A549 (cell line): ENCODE data around the gene VMO1. TPM values are rescaled to one million over a fixed set of nuclear protein-coding genes. Genes with fewer than 3 reads are reported as not detected.

Experiments
- ATAC-seq, 2 experiments: fragments of 200-7000 bp in 1 of 2; fragments of >200 bp in 1 of 2; cut with Nextera tagmentation in 1 of 2; cut with Tn5 transposase in 1 of 2; 3 replicates each; pipeline versions ENCODE4 v1.8.0 to v1.9.1; 2018 to 2020; ENCODE audit warnings: mild to moderate bottlenecking in 1 of 2, moderate library complexity in 1 of 2
- CTCF ChIA-PET: fragments of 300-600 bp; sonication (Branson Sonifier 250); formaldehyde crosslinking; extraction: SDS; loops from one replicate; lab custom pipeline; 2021; ENCODE audit warnings: antibody characterized with exemption, inconsistent platforms; lab: Yijun Ruan, JAX
- POLR2A ChIA-PET: fragments of 350-600 bp; formaldehyde crosslinking; extraction: SDS; loops from one replicate; lab custom pipeline; 2021; ENCODE audit warnings: antibody characterized with exemption, inconsistent platforms; lab: Yijun Ruan, JAX
- DNase-seq, 2 experiments: peaks; one replicate each; pipeline versions ENCODE4 v3.0.0 to v3.0.0-alpha.2; 2011 to 2016; ENCODE audit warnings: low read depth in 1 of 2, low spot score in 1 of 2
- FAIRE-seq: peaks from 2 replicates; lab custom pipeline; 2011; peaks lifted over from hg19 to GRCh38; lab: Jason Lieb, UNC
- H3K27ac ChIP-seq, 2 experiments: fragments of >200 bp; sonication (Bioruptor Twin); formaldehyde crosslinking; 3 replicates each; pipeline ENCODE4 v1.5.1; 2016 to 2017
- H3K4me1 ChIP-seq: fragments of >200 bp; sonication (Bioruptor Twin); formaldehyde crosslinking; 3 replicates; pipeline ENCODE4 v1.6.1; 2016
- H3K4me2 ChIP-seq: fragments of >200 bp; sonication (Bioruptor Twin); formaldehyde crosslinking; 3 replicates; pipeline ENCODE4 v1.6.1; 2016
- H3K4me3 ChIP-seq: fragments of >200 bp; sonication (Bioruptor Twin); formaldehyde crosslinking; 3 replicates; pipeline ENCODE4 v1.5.1; 2016
- H3K9me3 ChIP-seq: fragments of >200 bp; sonication (Bioruptor Twin); formaldehyde crosslinking; 3 replicates; pipeline ENCODE4 v1.6.1; 2016
- CEBPB ChIP-seq, 2 experiments: fragments of >200 bp in 1 of 2; sonication (Bioruptor Twin) in 1 of 2; formaldehyde crosslinking in 1 of 2; IDR thresholded peaks; 2 replicates each; pipeline ENCODE4 v1.6.1; 2012 to 2016
- CHD4 ChIP-seq: fragments of 200-600 bp; sonication (generic); IDR thresholded peaks from 2 replicates; pipeline ENCODE4 v1.6.1; 2016; ENCODE audit warnings: antibody characterized with exemption, mild to moderate bottlenecking, borderline replicate concordance
- EHMT2 ChIP-seq: fragments of 200-600 bp; sonication (generic); IDR thresholded peaks from 2 replicates; pipeline ENCODE4 v1.6.1; 2016; ENCODE audit warnings: antibody characterized with exemption, low read depth, mild to moderate bottlenecking, moderate library complexity
- ESRRA ChIP-seq: fragments of 150-350 bp; IDR thresholded peaks from 2 replicates; pipeline ENCODE4 v1.6.1; 2014; ENCODE audit warnings: mild to moderate bottlenecking, low read length, borderline replicate concordance
- FOSB ChIP-seq: fragments of 250-450 bp; sonication (Bioruptor Pico); IDR thresholded peaks from 2 replicates; pipeline ENCODE4 v1.5.0; 2020; ENCODE audit warnings: mild to moderate bottlenecking, moderate library complexity
- FOSL2 ChIP-seq, 2 experiments: fragments of 450-650 bp in 1 of 2; fragments of >200 bp in 1 of 2; sonication (Bioruptor Twin) in 1 of 2; formaldehyde crosslinking; IDR thresholded peaks; 2 replicates each; pipeline versions ENCODE4 v1.5.0 to v1.6.1; 2016 to 2020; ENCODE audit warnings: mild to moderate bottlenecking in 1 of 2, moderate library complexity in 1 of 2
- HDAC2 ChIP-seq: fragments of 200-600 bp; sonication (generic); IDR thresholded peaks from 2 replicates; pipeline ENCODE4 v1.6.1; 2016
- HEYL ChIP-seq: fragments of 250-450 bp; sonication (Bioruptor Pico); IDR thresholded peaks from 2 replicates; pipeline ENCODE4 v1.8.0; 2021; ENCODE audit warnings: mild to moderate bottlenecking, moderate library complexity
- HOXA7 ChIP-seq: fragments of 250-450 bp; sonication (Bioruptor Pico); IDR thresholded peaks from 2 replicates; pipeline ENCODE4 v1.5.0; 2020; ENCODE audit warnings: mild to moderate bottlenecking, moderate library complexity
- HOXB5 ChIP-seq: fragments of 250-450 bp; sonication (Bioruptor Pico); IDR thresholded peaks from 2 replicates; pipeline ENCODE4 v1.5.0; 2020; ENCODE audit warnings: mild to moderate bottlenecking, moderate library complexity
- JUNB ChIP-seq: fragments of >200 bp; sonication (Bioruptor Twin); formaldehyde crosslinking; IDR thresholded peaks from 2 replicates; pipeline ENCODE4 v1.6.1; 2016
- MAZ ChIP-seq: fragments of 150-350 bp; IDR thresholded peaks from 2 replicates; pipeline ENCODE4 v1.6.1; 2014; ENCODE audit warnings: antibody characterized with exemption, low read depth, low read length, borderline replicate concordance
- MYC ChIP-seq: IDR thresholded peaks from 2 replicates; pipeline ENCODE4 v1.6.1; 2012; ENCODE audit warnings: mild to moderate bottlenecking, inconsistent platforms, low read length, improper control_type of control experiment, borderline replicate concordance
- NPAS2 ChIP-seq: fragments of 250-450 bp; sonication (Bioruptor Pico); IDR thresholded peaks from 2 replicates; pipeline ENCODE4 v1.8.0; 2022; ENCODE audit warnings: mild to moderate bottlenecking, moderate library complexity, borderline replicate concordance
- NR3C1 ChIP-seq: fragments of >200 bp; sonication (Bioruptor Twin); formaldehyde crosslinking; IDR thresholded peaks from 3 replicates; pipeline ENCODE4 v1.6.1; 2017
- POLR2AphosphoS2 ChIP-seq: conservative IDR thresholded peaks from 2 replicates; pipeline ENCODE4 v1.6.1; 2012; ENCODE audit warnings: low read length, improper control_type of control experiment, inconsistent platforms
- RAD21 ChIP-seq, 2 experiments: fragments of >200 bp in 1 of 2; sonication (Bioruptor Twin) in 1 of 2; formaldehyde crosslinking in 1 of 2; IDR thresholded peaks in 1 of 2; conservative IDR thresholded peaks in 1 of 2; 2 replicates in 1 of 2; 3 replicates in 1 of 2; pipeline ENCODE4 v1.6.1; 2012 to 2018; ENCODE audit warnings: inconsistent platforms in 1 of 2
- RARB ChIP-seq: fragments of 250-450 bp; sonication (Bioruptor Pico); IDR thresholded peaks from 2 replicates; pipeline ENCODE4 v1.8.0; 2021; ENCODE audit warnings: mild to moderate bottlenecking, moderate library complexity
- SMC3 ChIP-seq: fragments of >200 bp; sonication (Bioruptor Twin); formaldehyde crosslinking; IDR thresholded peaks from 3 replicates; pipeline ENCODE4 v1.6.1; 2018; ENCODE audit warnings: inconsistent platforms
- SREBF2 ChIP-seq: fragments of 450-650 bp; IDR thresholded peaks from 2 replicates; pipeline ENCODE4 v1.6.1; 2014; ENCODE audit warnings: mild to moderate bottlenecking, moderate library complexity
- WGBS: methylation state at CpG from one replicate; pipeline ENCODE4 v1.1.6; 2017; ENCODE audit errors: missing lambda C conversion rate; 5-methylcytosine and 5-hydroxymethylcytosine counted together
- polyA plus RNA-seq, 4 experiments: library from polyadenylated mRNA; depleted of rRNA in 3 of 4; stranded (reverse); fragments of >200 nt; fragmentation: RNase III in 1 of 4; extraction: RNeasy Plus Mini Kit Qiagen cat#74134 plus additional on column Dnase treatment in 1 of 4; gene quantifications; 2 replicates in 3 of 4; 3 replicates in 1 of 4; pipeline ENCODE4 v1.2.3, GENCODE V29; 2011 to 2017
- TF ChIP-seq, protein P1 (sequence below): IDR thresholded peaks from 2 replicates; pipeline ENCODE4 v1.6.1; 2012; ENCODE audit warnings: low read depth, borderline replicate concordance
- TF ChIP-seq, protein P2 (sequence below): IDR thresholded peaks from 2 replicates; pipeline ENCODE4 v1.6.1; 2012
- TF ChIP-seq, protein P3 (sequence below): fragments of 450-650 bp; IDR thresholded peaks from 2 replicates; pipeline ENCODE4 v1.6.1; 2014; ENCODE audit warnings: antibody characterized with exemption
- TF ChIP-seq, protein P4 (sequence below): fragments of 200-600 bp; sonication (generic); IDR thresholded peaks from 2 replicates; pipeline ENCODE4 v1.6.1; 2016; ENCODE audit warnings: antibody characterized with exemption, mild to moderate bottlenecking, moderate library complexity
- TF ChIP-seq, protein P5 (sequence below): fragments of 250-450 bp; sonication (Bioruptor Pico); IDR thresholded peaks from 2 replicates; pipeline ENCODE4 v1.5.0; 2021; ENCODE audit warnings: mild to moderate bottlenecking, moderate library complexity, borderline replicate concordance

VMO1 gene
- polyA plus RNA-seq, 2 of the 4 experiments (the other 2 are of a cell fraction) = 0.58 to 0.81 TPM

DNA sequence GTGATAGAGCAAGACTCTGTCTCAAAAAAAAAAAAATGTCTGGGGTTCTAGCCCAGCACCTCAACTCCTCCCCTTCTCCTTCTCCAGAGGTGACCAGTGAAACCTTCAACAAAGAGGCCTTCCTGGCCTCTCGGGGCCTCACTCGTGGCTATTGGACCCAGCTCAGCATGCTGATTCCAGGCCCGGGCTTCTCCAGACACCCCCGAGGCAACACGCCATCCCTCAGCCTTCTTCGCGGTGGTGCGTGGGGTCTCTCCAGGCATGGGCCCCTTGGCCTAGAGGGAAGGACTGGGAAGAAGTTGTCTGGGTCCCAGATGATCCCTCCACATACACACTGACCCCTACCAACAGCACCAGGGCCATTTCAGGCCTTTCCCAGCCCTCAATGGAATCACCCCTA, 42.9 kb downstream of the VMO1 start:
- no peak overlapping the region for H3K4me3 ChIP-seq
- TF ChIP-seq NPAS2 = no peak
- TF ChIP-seq HOXA7 (CRISPR knock-in tag) = no peak
- TF ChIP-seq, protein P1, sequence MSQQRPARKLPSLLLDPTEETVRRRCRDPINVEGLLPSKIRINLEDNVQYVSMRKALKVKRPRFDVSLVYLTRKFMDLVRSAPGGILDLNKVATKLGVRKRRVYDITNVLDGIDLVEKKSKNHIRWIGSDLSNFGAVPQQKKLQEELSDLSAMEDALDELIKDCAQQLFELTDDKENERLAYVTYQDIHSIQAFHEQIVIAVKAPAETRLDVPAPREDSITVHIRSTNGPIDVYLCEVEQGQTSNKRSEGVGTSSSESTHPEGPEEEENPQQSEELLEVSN = no peak
- no peak for TF ChIP-seq HEYL (CRISPR knock-in tag)
- no peak for TF ChIP-seq RAD21 (conservative IDR thresholded peaks at IDR 0.05 in 1 of 2, IDR thresholded peaks at IDR 0.05 in 1 of 2)
- TF ChIP-seq SREBF2 = no peak
- TF ChIP-seq, protein P2, sequence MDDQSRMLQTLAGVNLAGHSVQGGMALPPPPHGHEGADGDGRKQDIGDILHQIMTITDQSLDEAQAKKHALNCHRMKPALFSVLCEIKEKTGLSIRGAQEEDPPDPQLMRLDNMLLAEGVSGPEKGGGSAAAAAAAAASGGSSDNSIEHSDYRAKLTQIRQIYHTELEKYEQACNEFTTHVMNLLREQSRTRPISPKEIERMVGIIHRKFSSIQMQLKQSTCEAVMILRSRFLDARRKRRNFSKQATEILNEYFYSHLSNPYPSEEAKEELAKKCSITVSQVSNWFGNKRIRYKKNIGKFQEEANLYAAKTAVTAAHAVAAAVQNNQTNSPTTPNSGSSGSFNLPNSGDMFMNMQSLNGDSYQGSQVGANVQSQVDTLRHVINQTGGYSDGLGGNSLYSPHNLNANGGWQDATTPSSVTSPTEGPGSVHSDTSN = no peak
- no peak for TF ChIP-seq HOXB5 (CRISPR knock-in tag)
- no peak for TF ChIP-seq JUNB
- TF ChIP-seq CHD4 = no peak
- TF ChIP-seq EHMT2 = no peak
- no peak for TF ChIP-seq FOSL2 (IDR thresholded peaks at IDR 0.05)
- no peak for TF ChIP-seq FOSL2 (CRISPR knock-in tag; IDR thresholded peaks at IDR 0.05)
- TF ChIP-seq, protein P3, sequence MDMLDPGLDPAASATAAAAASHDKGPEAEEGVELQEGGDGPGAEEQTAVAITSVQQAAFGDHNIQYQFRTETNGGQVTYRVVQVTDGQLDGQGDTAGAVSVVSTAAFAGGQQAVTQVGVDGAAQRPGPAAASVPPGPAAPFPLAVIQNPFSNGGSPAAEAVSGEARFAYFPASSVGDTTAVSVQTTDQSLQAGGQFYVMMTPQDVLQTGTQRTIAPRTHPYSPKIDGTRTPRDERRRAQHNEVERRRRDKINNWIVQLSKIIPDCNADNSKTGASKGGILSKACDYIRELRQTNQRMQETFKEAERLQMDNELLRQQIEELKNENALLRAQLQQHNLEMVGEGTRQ = no peak
- no peak for TF ChIP-seq NR3C1
- TF ChIP-seq MAZ = no peak
- no peak for TF ChIP-seq SMC3
- no peak for TF ChIP-seq POLR2AphosphoS2
- TF ChIP-seq, protein P4, sequence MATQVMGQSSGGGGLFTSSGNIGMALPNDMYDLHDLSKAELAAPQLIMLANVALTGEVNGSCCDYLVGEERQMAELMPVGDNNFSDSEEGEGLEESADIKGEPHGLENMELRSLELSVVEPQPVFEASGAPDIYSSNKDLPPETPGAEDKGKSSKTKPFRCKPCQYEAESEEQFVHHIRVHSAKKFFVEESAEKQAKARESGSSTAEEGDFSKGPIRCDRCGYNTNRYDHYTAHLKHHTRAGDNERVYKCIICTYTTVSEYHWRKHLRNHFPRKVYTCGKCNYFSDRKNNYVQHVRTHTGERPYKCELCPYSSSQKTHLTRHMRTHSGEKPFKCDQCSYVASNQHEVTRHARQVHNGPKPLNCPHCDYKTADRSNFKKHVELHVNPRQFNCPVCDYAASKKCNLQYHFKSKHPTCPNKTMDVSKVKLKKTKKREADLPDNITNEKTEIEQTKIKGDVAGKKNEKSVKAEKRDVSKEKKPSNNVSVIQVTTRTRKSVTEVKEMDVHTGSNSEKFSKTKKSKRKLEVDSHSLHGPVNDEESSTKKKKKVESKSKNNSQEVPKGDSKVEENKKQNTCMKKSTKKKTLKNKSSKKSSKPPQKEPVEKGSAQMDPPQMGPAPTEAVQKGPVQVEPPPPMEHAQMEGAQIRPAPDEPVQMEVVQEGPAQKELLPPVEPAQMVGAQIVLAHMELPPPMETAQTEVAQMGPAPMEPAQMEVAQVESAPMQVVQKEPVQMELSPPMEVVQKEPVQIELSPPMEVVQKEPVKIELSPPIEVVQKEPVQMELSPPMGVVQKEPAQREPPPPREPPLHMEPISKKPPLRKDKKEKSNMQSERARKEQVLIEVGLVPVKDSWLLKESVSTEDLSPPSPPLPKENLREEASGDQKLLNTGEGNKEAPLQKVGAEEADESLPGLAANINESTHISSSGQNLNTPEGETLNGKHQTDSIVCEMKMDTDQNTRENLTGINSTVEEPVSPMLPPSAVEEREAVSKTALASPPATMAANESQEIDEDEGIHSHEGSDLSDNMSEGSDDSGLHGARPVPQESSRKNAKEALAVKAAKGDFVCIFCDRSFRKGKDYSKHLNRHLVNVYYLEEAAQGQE = no peak
- no peak for TF ChIP-seq RARB
- TF ChIP-seq, all 56 proteins: peak for 0
- no peak overlapping the region for H3K27ac ChIP-seq
- no peak for ATAC-seq
- H3K4me2 ChIP-seq = no peak overlapping the region
- 80% methylated on average over 8 of the region's 8 CpGs for WGBS
- ChIA-PET POLR2A (no interaction called here), CTCF (interaction anchor here (1.0 to 4.6 kb wide), 7 partner anchors 11 to 166 kb away, joined by 3 to 42 read pairs (median 4); partner anchors contain the start of genes GLTPD2 and MED11)
- no peak for DNase-seq
- peaks cover 9% of the 10 kb centered on the region for H3K4me1 ChIP-seq
- no peaks in the 10 kb centered on the region for H3K9me3 ChIP-seq
- no peak for FAIRE-seq

DNA sequence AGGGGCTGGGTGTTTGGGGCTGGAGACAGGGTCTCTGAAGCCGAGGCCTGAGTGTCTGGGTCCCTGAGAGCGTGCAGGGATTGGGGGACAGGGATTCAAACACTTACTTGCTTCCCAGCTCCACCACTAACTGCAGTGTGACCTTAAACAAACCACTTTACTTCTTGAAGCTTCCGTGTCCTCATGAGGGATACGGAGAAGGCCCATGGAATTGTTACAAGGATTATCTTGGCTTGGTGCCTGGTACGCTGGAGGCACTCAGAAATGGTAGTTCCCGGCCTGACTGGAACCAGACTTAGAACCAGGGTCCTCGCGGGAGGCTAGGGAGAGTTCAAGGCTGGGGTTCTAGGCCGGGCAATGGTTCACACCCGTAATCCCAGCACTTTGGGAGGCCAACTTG, 43.5 kb downstream of the VMO1 start:
- H3K4me3 ChIP-seq = no peak overlapping the region
- ChIA-PET CTCF (interaction anchor here (1.0 to 4.6 kb wide), 6 partner anchors 10 to 166 kb away, joined by 3 to 42 read pairs (median 8); partner anchors contain the start of gene GLTPD2), POLR2A (no interaction called here)
- H3K4me1 ChIP-seq = peaks cover 9% of the 10 kb centered on the region
- FAIRE-seq (no peak), DNase-seq (no peak), ATAC-seq (no peak)
- no peak overlapping the region for H3K27ac ChIP-seq
- H3K4me2 ChIP-seq = no peak overlapping the region
- 74% methylated on average over 10 of the region's 10 CpGs for WGBS
- H3K9me3 ChIP-seq = no peaks in the 10 kb centered on the region
- TF ChIP-seq HEYL (CRISPR knock-in tag) (no peak), CEBPB (IDR thresholded peaks at IDR 0.05) (no peak), HOXA7 (CRISPR knock-in tag) (no peak), MYC (no peak), FOSB (CRISPR knock-in tag) (no peak), HDAC2 (no peak), POLR2AphosphoS2 (no peak), ESRRA (no peak), HOXB5 (CRISPR knock-in tag) (no peak)
- TF ChIP-seq, protein P5, sequence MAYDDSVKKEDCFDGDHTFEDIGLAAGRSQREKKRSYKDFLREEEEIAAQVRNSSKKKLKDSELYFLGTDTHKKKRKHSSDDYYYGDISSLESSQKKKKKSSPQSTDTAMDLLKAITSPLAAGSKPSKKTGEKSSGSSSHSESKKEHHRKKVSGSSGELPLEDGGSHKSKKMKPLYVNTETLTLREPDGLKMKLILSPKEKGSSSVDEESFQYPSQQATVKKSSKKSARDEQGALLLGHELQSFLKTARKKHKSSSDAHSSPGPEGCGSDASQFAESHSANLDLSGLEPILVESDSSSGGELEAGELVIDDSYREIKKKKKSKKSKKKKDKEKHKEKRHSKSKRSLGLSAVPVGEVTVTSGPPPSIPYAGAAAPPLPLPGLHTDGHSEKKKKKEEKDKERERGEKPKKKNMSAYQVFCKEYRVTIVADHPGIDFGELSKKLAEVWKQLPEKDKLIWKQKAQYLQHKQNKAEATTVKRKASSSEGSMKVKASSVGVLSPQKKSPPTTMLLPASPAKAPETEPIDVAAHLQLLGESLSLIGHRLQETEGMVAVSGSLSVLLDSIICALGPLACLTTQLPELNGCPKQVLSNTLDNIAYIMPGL (CRISPR knock-in tag) = no peak
- TF ChIP-seq, protein P2 = no peak
- TF ChIP-seq, protein P1 = no peak
